Astrocyte (in vitro differentiated cells and primary cell): ENCODE results near the gene CHST15. TPM values are rescaled to one million over a fixed set of nuclear protein-coding genes. Genes with fewer than 3 reads are reported as not detected.

Experiments used
- DNase-seq: peaks from one replicate; pipeline ENCODE4 v3.0.0-alpha.2; 2010; ENCODE audit warnings: low read depth
- FAIRE-seq: peaks from 2 replicates; lab custom pipeline; 2011; peaks lifted over from hg19 to GRCh38; lab: Jason Lieb, UNC
- H2AFZ ChIP-seq: 2 replicates; pipeline ENCODE4 v1.6.0; 2012; ENCODE audit warnings: low read depth, low read length, inconsistent platforms
- H3K27ac ChIP-seq: 2 replicates; pipeline ENCODE4 v1.5.1; 2011; ENCODE audit warnings: low read depth, low read length, inconsistent platforms
- H3K27me3 ChIP-seq: 2 replicates; pipeline ENCODE4 v1.6.0; 2011; ENCODE audit warnings: low read length, inconsistent platforms; ENCODE audit not compliant: insufficient read depth
- H3K36me3 ChIP-seq: 2 replicates; pipeline ENCODE4 v1.5.1; 2011; ENCODE audit warnings: low read length, inconsistent platforms; ENCODE audit not compliant: insufficient read depth
- H3K4me1 ChIP-seq: 2 replicates; pipeline ENCODE4 v1.5.1; 2011; ENCODE audit warnings: low read length, inconsistent platforms; ENCODE audit not compliant: insufficient read depth
- H3K4me2 ChIP-seq: 2 replicates; pipeline ENCODE4 v1.6.0; 2012; ENCODE audit warnings: low read length, inconsistent platforms
- H3K4me3 ChIP-seq: 2 replicates; pipeline ENCODE4 v1.5.1; 2011; ENCODE audit warnings: low read depth, mild to moderate bottlenecking, low read length, inconsistent platforms; ENCODE audit not compliant: insufficient read depth
- H3K79me2 ChIP-seq: 2 replicates; pipeline ENCODE4 v1.6.0; 2012; ENCODE audit warnings: mild to moderate bottlenecking, low read length, inconsistent platforms; ENCODE audit not compliant: insufficient read depth
- H3K9ac ChIP-seq: 2 replicates; pipeline ENCODE4 v1.6.0; 2012; ENCODE audit warnings: mild to moderate bottlenecking, low read length, inconsistent platforms
- H3K9me3 ChIP-seq: 2 replicates; pipeline ENCODE4 v1.5.1; 2012; ENCODE audit warnings: low read depth, mild to moderate bottlenecking, low read length, inconsistent platforms; ENCODE audit not compliant: insufficient read depth
- H4K20me1 ChIP-seq: 2 replicates; pipeline ENCODE4 v1.6.0; 2012; ENCODE audit warnings: low read length, inconsistent platforms; ENCODE audit not compliant: insufficient read depth
- H3K27ac Mint-ChIP-seq: one replicate; pipeline ENCODE4 v1.8.0; 2021; ENCODE audit warnings: mild to moderate bottlenecking, mixed read lengths; ENCODE audit not compliant: unreplicated experiment
- H3K27me3 Mint-ChIP-seq: one replicate; pipeline ENCODE4 v1.8.0; 2021; ENCODE audit warnings: low read depth, mixed read lengths; ENCODE audit not compliant: unreplicated experiment
- H3K36me3 Mint-ChIP-seq: one replicate; pipeline ENCODE4 v1.8.0; 2021; ENCODE audit warnings: low read depth, mixed read lengths; ENCODE audit not compliant: unreplicated experiment
- H3K4me1 Mint-ChIP-seq: one replicate; pipeline ENCODE4 v1.8.0; 2021; ENCODE audit warnings: low read depth, mixed read lengths; ENCODE audit not compliant: unreplicated experiment
- H3K4me3 Mint-ChIP-seq: one replicate; pipeline ENCODE4 v1.8.0; 2021; ENCODE audit warnings: mild to moderate bottlenecking, moderate library complexity, mixed read lengths; ENCODE audit not compliant: unreplicated experiment
- H3K9me3 Mint-ChIP-seq: one replicate; pipeline ENCODE4 v1.8.0; 2021; ENCODE audit warnings: mild to moderate bottlenecking, mixed read lengths; ENCODE audit not compliant: unreplicated experiment
- CTCF ChIP-seq: IDR thresholded peaks from 2 replicates; pipeline ENCODE4 v1.5.1; 2011; ENCODE audit warnings: low read depth, mild to moderate bottlenecking, inconsistent platforms, low read length, moderate library complexity; ENCODE audit not compliant: insufficient read depth
- EZH2 ChIP-seq: IDR thresholded peaks from 2 replicates; pipeline ENCODE4 v1.6.1; 2012; ENCODE audit warnings: mild to moderate bottlenecking, low read length, inconsistent platforms; ENCODE audit not compliant: insufficient read depth
- total RNA-seq: library from RNA; stranded (reverse); gene quantifications from 2 replicates; pipeline ENCODE4 v1.2.1, GENCODE V29; 2021

CHST15 gene
- total RNA-seq, 1 donor from 2014 or later: 20.6 TPM

GRCh38 chr10:124049484-124049883 lies 43.9 kb downstream of the CHST15 start:
- Mint-ChIP-seq H3K4me3 (no peak overlapping the region), H3K36me3 (peaks cover 23% of the 10 kb centered on the region), H3K4me1 (peaks cover 18% of the 10 kb centered on the region), H3K9me3 (no peaks in the 10 kb centered on the region), H3K27me3 (peaks cover 13% of the 10 kb centered on the region), H3K27ac (no peak overlapping the region)
- H3K9ac ChIP-seq: no peak overlapping the region
- H3K4me1 ChIP-seq: no peaks in the 10 kb centered on the region
- H4K20me1 ChIP-seq: peaks cover 8% of the 10 kb centered on the region
- FAIRE-seq (no peak), DNase-seq (peak; percentile 45)
- no peak for TF ChIP-seq EZH2
- no peak for TF ChIP-seq CTCF
- H3K27me3 ChIP-seq: peaks cover 8% of the 10 kb centered on the region
- H3K4me2 ChIP-seq: no peak overlapping the region
- no peaks in the 10 kb centered on the region for H3K79me2 ChIP-seq
- H3K9me3 ChIP-seq: no peaks in the 10 kb centered on the region
- H3K36me3 ChIP-seq: no peaks in the 10 kb centered on the region
- H2AFZ ChIP-seq: no peak overlapping the region
- no peak overlapping the region for H3K4me3 ChIP-seq
- no peak overlapping the region for H3K27ac ChIP-seq

- no peak overlapping the region for H3K4me2 ChIP-seq
- H3K4me1 Mint-ChIP-seq: peaks cover 16% of the 10 kb centered on the region
- TF ChIP-seq EZH2 (no peak), CTCF (no peak)
These were observed 44.8 kb downstream of the CHST15 start for GRCh38 chr10:124048371-124049290.

More at GRCh38 chr10:124048371-124049290, 44.8 kb downstream of the CHST15 start:
- no peaks in the 10 kb centered on the region for H3K4me1 ChIP-seq
- no peak for FAIRE-seq
- H3K36me3 Mint-ChIP-seq: peaks cover 27% of the 10 kb centered on the region
- H3K36me3 ChIP-seq: no peaks in the 10 kb centered on the region
- H3K79me2 ChIP-seq: no peaks in the 10 kb centered on the region
- no peak overlapping the region for H2AFZ ChIP-seq
- no peak overlapping the region for H3K27ac Mint-ChIP-seq
- H3K9ac ChIP-seq: no peak overlapping the region
- H4K20me1 ChIP-seq: peaks cover 11% of the 10 kb centered on the region
- DNase-seq: no peak
- no peak overlapping the region for H3K4me3 Mint-ChIP-seq
- peaks cover 8% of the 10 kb centered on the region for H3K27me3 ChIP-seq
- H3K27me3 Mint-ChIP-seq: peaks cover 17% of the 10 kb centered on the region
- H3K4me3 ChIP-seq: no peak overlapping the region
- no peaks in the 10 kb centered on the region for H3K9me3 Mint-ChIP-seq
- no peak overlapping the region for H3K27ac ChIP-seq
- H3K9me3 ChIP-seq: no peaks in the 10 kb centered on the region
